Mesenchymal stem cell (in vitro differentiated cells and primary cell): ENCODE measurements around the gene CERS6.

Source experiments
- DNase-seq: peaks from one replicate; pipeline ENCODE4 v3.0.0-alpha.2; 2013
- H2AFZ ChIP-seq: one replicate; pipeline ENCODE4 v1.6.1; 2013; ENCODE audit warnings: low read depth, mild to moderate bottlenecking, control low read depth, inconsistent platforms, low read length, moderate library complexity
- H2AK5ac ChIP-seq: 2 replicates; pipeline ENCODE4 v1.6.1; 2013; ENCODE audit warnings: low read length, moderate library complexity, mild to moderate bottlenecking, inconsistent platforms; ENCODE audit not compliant: severe bottlenecking
- H2BK120ac ChIP-seq: one replicate; pipeline ENCODE4 v1.6.1; 2013; ENCODE audit warnings: low read depth, mild to moderate bottlenecking, inconsistent platforms, low read length, moderate library complexity
- H2BK12ac ChIP-seq, 2 experiments: one replicate each; pipeline ENCODE4 v1.6.1; 2013; ENCODE audit warnings: inconsistent platforms in 2 of 2, low read length in 2 of 2, mild to moderate bottlenecking in 2 of 2, moderate library complexity in 2 of 2, control low read depth in 1 of 2
- H2BK15ac ChIP-seq: one replicate; pipeline ENCODE4 v1.6.1; 2013; ENCODE audit warnings: mild to moderate bottlenecking, low read depth, inconsistent platforms; ENCODE audit not compliant: poor library complexity, severe bottlenecking
- H2BK5ac ChIP-seq: 2 replicates; pipeline ENCODE4 v1.6.1; 2013; ENCODE audit warnings: low read depth, mild to moderate bottlenecking, low read length, control low read depth, inconsistent platforms; ENCODE audit not compliant: poor library complexity, severe bottlenecking
- H3K14ac ChIP-seq, 2 experiments: one replicate each; pipeline ENCODE4 v1.6.1; 2013; ENCODE audit warnings: inconsistent platforms in 2 of 2, low read length in 2 of 2, control low read depth in 1 of 2, mild to moderate bottlenecking in 1 of 2, moderate library complexity in 1 of 2
- H3K18ac ChIP-seq, 2 experiments: one replicate each; pipeline ENCODE4 v1.6.1; 2013; ENCODE audit warnings: inconsistent platforms in 2 of 2, low read length in 2 of 2, control low read depth in 1 of 2, low read depth in 1 of 2, mild to moderate bottlenecking in 1 of 2
- H3K23ac ChIP-seq, 2 experiments: one replicate each; pipeline ENCODE4 v1.6.1; 2013; ENCODE audit warnings: inconsistent platforms in 2 of 2, low read length in 2 of 2, mild to moderate bottlenecking in 2 of 2, moderate library complexity in 2 of 2, control low read depth in 1 of 2
- H3K27ac ChIP-seq: 2 replicates; pipeline ENCODE4 v1.5.1; 2013; ENCODE audit warnings: mild to moderate bottlenecking, moderate library complexity, low read length, control low read depth, inconsistent platforms; ENCODE audit not compliant: poor library complexity, severe bottlenecking
- H3K27me3 ChIP-seq, 2 experiments: 2 replicates each; pipeline versions ENCODE4 v1.6.1 to v1.7.0; 2013; ENCODE audit warnings: low read length in 2 of 2, mild to moderate bottlenecking in 2 of 2, moderate library complexity in 2 of 2, control low read depth in 1 of 2, inconsistent platforms in 1 of 2; ENCODE audit not compliant: control insufficient read depth in 1 of 2, insufficient read depth in 1 of 2
- H3K36me3 ChIP-seq, 2 experiments: 2 replicates each; pipeline versions ENCODE4 v1.6.1 to v1.7.0; 2013; ENCODE audit warnings: low read length in 2 of 2, control low read depth in 1 of 2, inconsistent platforms in 1 of 2, low read depth in 1 of 2, mild to moderate bottlenecking in 1 of 2; ENCODE audit not compliant: insufficient read depth in 2 of 2, control insufficient read depth in 1 of 2
- H3K4ac ChIP-seq, 2 experiments: one replicate each; pipeline ENCODE4 v1.6.1; 2013; ENCODE audit warnings: inconsistent platforms in 2 of 2, low read length in 2 of 2, mild to moderate bottlenecking in 2 of 2, moderate library complexity in 2 of 2, control low read depth in 1 of 2, low read depth in 1 of 2
- H3K4me1 ChIP-seq: 2 replicates; pipeline ENCODE4 v1.6.1; 2013; ENCODE audit warnings: low read depth, low read length, control low read depth; ENCODE audit not compliant: control insufficient read depth, insufficient read depth
- H3K4me2 ChIP-seq: 2 replicates; pipeline ENCODE4 v1.6.1; 2013; ENCODE audit warnings: low read length, mild to moderate bottlenecking, inconsistent platforms; ENCODE audit not compliant: poor library complexity, severe bottlenecking
- H3K4me3 ChIP-seq, 2 experiments: 2 replicates each; pipeline versions ENCODE4 v1.5.1 to v1.7.0; 2013; ENCODE audit warnings: low read length in 2 of 2, mild to moderate bottlenecking in 2 of 2, control low read depth in 1 of 2, low read depth in 1 of 2; ENCODE audit not compliant: insufficient read depth in 1 of 2
- H3K79me1 ChIP-seq: replicated peaks from 2 replicates; pipeline ENCODE4 v1.6.1; 2013; ENCODE audit warnings: mild to moderate bottlenecking, control low read depth, low read length, inconsistent platforms; ENCODE audit not compliant: poor library complexity, severe bottlenecking
- H3K9ac ChIP-seq: 2 replicates; pipeline ENCODE4 v1.7.0; 2013; ENCODE audit warnings: mild to moderate bottlenecking, low read length, moderate library complexity
- H3K9me3 ChIP-seq: 2 replicates; pipeline ENCODE4 v1.7.0; 2013; ENCODE audit warnings: mild to moderate bottlenecking, low read length; ENCODE audit not compliant: control insufficient read depth
- H4K8ac ChIP-seq: one replicate; pipeline ENCODE4 v1.6.1; 2013; ENCODE audit warnings: inconsistent platforms, mild to moderate bottlenecking, low read length, moderate library complexity
- H4K91ac ChIP-seq: one replicate; pipeline ENCODE4 v1.6.1; 2013; ENCODE audit warnings: mild to moderate bottlenecking, low read length, inconsistent platforms
- WGBS: methylation state at CpG from one replicate; pipeline ENCODE4 v1.1.7; 2013; ENCODE audit warnings: mixed read lengths; 5-methylcytosine and 5-hydroxymethylcytosine counted together

CERS6 gene

DNA sequence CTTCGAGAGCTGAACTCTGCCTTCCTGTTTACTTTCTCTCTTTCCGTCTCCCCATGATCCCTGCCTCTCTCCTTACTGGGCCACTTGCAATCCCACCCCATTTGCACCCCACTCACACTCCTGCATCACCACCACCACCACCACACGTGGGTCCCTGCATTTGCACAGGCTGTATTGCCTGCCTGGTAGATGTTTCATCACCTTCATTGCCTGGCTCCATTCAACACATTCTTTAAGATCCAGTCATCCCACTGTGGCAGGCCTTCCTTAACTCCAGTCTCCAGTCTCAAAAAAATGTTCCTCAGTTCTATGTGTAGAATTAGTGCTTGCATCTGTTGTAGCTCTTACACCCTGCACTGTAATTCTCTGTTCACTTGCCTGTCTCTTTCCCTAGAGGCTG, 360.3 kb downstream of the CERS6 start:
- Histone ChIP-seq H3K4ac (no peak overlapping the region), H2BK120ac (no peak overlapping the region), H2AFZ (no peak overlapping the region), H4K91ac (no peak overlapping the region), H3K9ac (no peak overlapping the region), H3K27ac (peak overlapping the region; percentile 89), H3K9me3 (no peaks in the 10 kb centered on the region), H2BK12ac (no peak overlapping the region), H3K4me1 (peaks cover 11% of the 10 kb centered on the region), H3K23ac (no peak overlapping the region), H2AK5ac (peak overlapping the region; percentile 99), H3K18ac (peak overlapping the region in 1 of 2 experiments; percentile 59), H3K36me3 (no peaks in the 10 kb centered on the region), H4K8ac (no peak overlapping the region), H3K4me2 (no peak overlapping the region), H2BK15ac (no peak overlapping the region), H3K4me3 (no peak overlapping the region), H3K79me1 (no peaks in the 10 kb centered on the region), H3K14ac (no peak overlapping the region), H3K27me3 (no peaks in the 10 kb centered on the region), H2BK5ac (no peak overlapping the region)
- peak; percentile 78 for DNase-seq
- WGBS, result 56% methylated on average over 3 of the region's 3 CpGs

DNA sequence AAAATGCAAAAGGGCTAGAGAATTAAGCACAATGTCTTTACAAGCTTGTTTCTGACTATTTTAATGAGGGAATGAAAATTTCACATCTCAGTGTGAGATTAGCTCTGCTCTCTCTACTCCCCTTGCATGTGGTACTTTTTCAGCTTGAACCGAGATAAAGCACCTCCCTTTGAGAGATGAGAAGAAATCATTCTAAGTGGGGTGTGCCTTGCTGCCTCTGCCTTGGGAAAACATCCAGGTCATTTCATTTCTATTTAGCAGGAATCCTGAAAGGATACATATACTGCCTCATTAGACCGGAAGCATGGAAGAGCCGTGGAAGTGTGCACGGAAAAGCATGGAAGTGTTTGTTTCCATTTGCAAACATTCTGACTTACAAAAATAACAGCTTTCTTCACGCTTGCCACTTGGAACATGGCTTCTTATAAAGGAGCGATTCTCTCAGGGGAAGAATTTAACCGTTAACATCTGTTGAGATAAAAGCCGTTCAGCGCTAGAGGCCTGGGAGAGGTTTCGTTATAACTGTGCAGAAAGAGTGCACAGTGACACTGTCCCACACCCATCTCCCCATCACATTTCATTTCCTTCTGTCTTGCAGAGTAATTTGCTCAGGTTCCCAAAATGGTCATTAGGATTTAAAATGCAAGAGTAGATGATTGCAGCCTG, 363.1 kb downstream of the CERS6 start:
- no peak overlapping the region for H2BK5ac ChIP-seq
- no peak overlapping the region for H3K18ac ChIP-seq
- WGBS, result 87% methylated on average over 10 of the region's 10 CpGs
- H4K8ac ChIP-seq, result no peak overlapping the region
- H3K27ac ChIP-seq, result no peak overlapping the region
- H3K9ac ChIP-seq, result peak overlapping the region; percentile 46
- H3K4me3 ChIP-seq, result peak overlapping the region in 1 of 2 experiments; percentile 62
- H2AFZ ChIP-seq, result no peak overlapping the region
- no peaks in the 10 kb centered on the region for H3K27me3 ChIP-seq
- H3K36me3 ChIP-seq, result no peaks in the 10 kb centered on the region
- H3K4ac ChIP-seq, result no peak overlapping the region
- H3K79me1 ChIP-seq, result no peaks in the 10 kb centered on the region
- no peak overlapping the region for H3K14ac ChIP-seq
- H4K91ac ChIP-seq, result no peak overlapping the region
- peaks cover 11% of the 10 kb centered on the region for H3K4me1 ChIP-seq
- no peak overlapping the region for H2AK5ac ChIP-seq
- DNase-seq, result no peak
- H3K9me3 ChIP-seq, result no peaks in the 10 kb centered on the region
- no peak overlapping the region for H2BK120ac ChIP-seq
- H3K23ac ChIP-seq, result no peak overlapping the region
- H2BK12ac ChIP-seq, result no peak overlapping the region
- H3K4me2 ChIP-seq, result no peak overlapping the region
- no peak overlapping the region for H2BK15ac ChIP-seq

DNA sequence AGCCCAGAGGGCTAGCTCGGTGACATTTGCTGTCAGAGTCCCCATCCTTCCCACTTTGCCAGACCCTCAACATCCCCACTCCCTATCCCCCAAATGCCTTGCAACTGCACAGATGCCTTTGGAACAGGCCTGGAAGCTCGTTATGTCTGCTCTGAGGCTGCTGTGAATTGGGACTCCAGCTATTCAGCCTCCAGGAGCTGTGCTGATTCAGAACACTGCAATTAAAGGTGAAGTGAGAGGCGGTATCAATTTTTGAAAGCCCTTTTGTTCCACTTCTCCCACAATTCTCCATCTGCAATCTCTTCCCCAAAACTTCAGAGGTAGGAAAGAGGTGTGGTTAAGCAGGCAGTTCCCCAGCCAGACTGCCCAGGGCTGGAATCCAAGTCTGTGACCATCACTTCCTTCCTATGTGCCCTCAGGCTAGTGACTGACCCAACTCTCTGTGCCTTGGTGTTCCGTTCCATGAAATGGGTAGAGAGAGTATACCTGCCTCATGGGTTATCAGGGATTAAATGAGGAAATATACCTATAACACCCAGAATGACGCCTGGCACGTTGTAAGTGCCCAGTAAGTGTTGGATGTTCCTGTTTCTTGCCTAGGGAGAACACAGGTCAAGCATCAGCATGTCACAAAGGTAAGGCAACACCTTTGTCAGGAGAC, 363.9 kb downstream of the CERS6 start:
- Histone ChIP-seq H3K23ac (no peak overlapping the region), H2AFZ (no peak overlapping the region), H3K36me3 (no peaks in the 10 kb centered on the region), H2BK12ac (no peak overlapping the region), H2BK15ac (no peak overlapping the region), H3K18ac (no peak overlapping the region), H3K4me3 (no peak overlapping the region), H3K4me1 (peaks cover 11% of the 10 kb centered on the region), H3K27ac (no peak overlapping the region), H3K9ac (no peak overlapping the region), H2AK5ac (no peak overlapping the region), H2BK120ac (no peak overlapping the region), H3K14ac (no peak overlapping the region), H3K4me2 (no peak overlapping the region), H2BK5ac (no peak overlapping the region), H3K4ac (no peak overlapping the region), H4K8ac (no peak overlapping the region), H4K91ac (no peak overlapping the region), H3K79me1 (no peaks in the 10 kb centered on the region), H3K9me3 (no peaks in the 10 kb centered on the region), H3K27me3 (no peaks in the 10 kb centered on the region)
- no peak for DNase-seq
- WGBS, result 81% methylated on average over 5 of the region's 6 CpGs

DNA sequence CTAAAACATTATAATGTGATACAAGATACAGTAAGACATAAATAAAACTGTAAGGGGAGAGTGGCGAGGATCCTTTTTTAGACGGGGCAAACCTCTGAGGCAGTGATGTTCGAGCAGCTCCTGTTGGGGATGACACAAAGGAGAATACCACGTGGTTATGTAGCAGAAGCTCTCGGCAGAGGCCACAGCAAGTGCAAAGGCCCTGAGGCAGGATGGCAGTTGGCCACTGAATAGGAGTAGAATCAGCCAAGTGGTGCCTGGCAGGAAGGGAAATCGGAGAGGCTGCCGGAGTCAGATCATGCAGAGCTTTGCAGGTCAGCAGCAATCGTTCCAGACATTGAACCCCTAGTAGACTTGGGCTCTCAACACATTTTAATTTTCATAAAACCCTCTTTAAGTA, 365.5 kb downstream of the CERS6 start:
- H3K23ac ChIP-seq, result no peak overlapping the region
- no peaks in the 10 kb centered on the region for H3K27me3 ChIP-seq
- no peak overlapping the region for H2BK5ac ChIP-seq
- no peak overlapping the region for H2BK12ac ChIP-seq
- H3K4me2 ChIP-seq, result no peak overlapping the region
- H3K36me3 ChIP-seq, result no peaks in the 10 kb centered on the region
- H3K4me3 ChIP-seq, result no peak overlapping the region
- no peak overlapping the region for H2BK15ac ChIP-seq
- H4K91ac ChIP-seq, result no peak overlapping the region
- H3K27ac ChIP-seq, result no peak overlapping the region
- DNase-seq, result no peak
- H3K9me3 ChIP-seq, result no peaks in the 10 kb centered on the region
- no peak overlapping the region for H3K14ac ChIP-seq
- no peak overlapping the region for H3K4ac ChIP-seq
- no peak overlapping the region for H2AFZ ChIP-seq
- H4K8ac ChIP-seq, result no peak overlapping the region
- H3K18ac ChIP-seq, result no peak overlapping the region
- H2AK5ac ChIP-seq, result no peak overlapping the region
- no peaks in the 10 kb centered on the region for H3K79me1 ChIP-seq
- no peak overlapping the region for H3K9ac ChIP-seq
- H2BK120ac ChIP-seq, result no peak overlapping the region
- peaks cover 4% of the 10 kb centered on the region for H3K4me1 ChIP-seq
- 90% methylated on average over 8 of the region's 8 CpGs for WGBS
